IMR-90 (cell line): ENCODE data around the gene TIAM1. TPM values are rescaled to one million over a fixed set of nuclear protein-coding genes. Genes with fewer than 3 reads are reported as not detected.

Source experiments
- ATAC-seq: fragments of 200-7000 bp; cut with Tn5 transposase; 2 replicates; pipeline ENCODE4 v1.9.1; 2020; ENCODE audit warnings: low read depth, mild to moderate bottlenecking, moderate library complexity
- BruUV-seq: library from RNA; stranded (reverse); fragments of 400-500 nt; replicated peaks from 2 replicates; lab custom pipeline; 2021; lab: Mats Ljungman, UMichigan
- CTCF ChIA-PET: fragments of 300-600 bp; formaldehyde crosslinking; extraction: SDS; loops from one replicate; lab custom pipeline; 2021; ENCODE audit warnings: antibody characterized with exemption; lab: Yijun Ruan, JAX
- POLR2A ChIA-PET: fragments of 300-600 bp; sonication (Branson Sonifier 250); formaldehyde crosslinking; loops from one replicate; lab custom pipeline; 2022; ENCODE audit warnings: antibody characterized with exemption; ENCODE audit not compliant: unreplicated experiment; lab: Charles Lee
- DNase-seq: peaks from one replicate; pipeline ENCODE4 v3.0.0; 2013
- H2AFZ ChIP-seq: replicated peaks from 2 replicates; pipeline ENCODE3; 2013; ENCODE audit warnings: low read length, mild to moderate bottlenecking; ENCODE audit not compliant: poor library complexity
- H2AK5ac ChIP-seq: 2 replicates; pipeline ENCODE4 v1.6.1; 2013; ENCODE audit warnings: low read depth, low read length, inconsistent platforms
- H2AK9ac ChIP-seq: replicated peaks from 2 replicates; pipeline ENCODE3; 2013; ENCODE audit warnings: mild to moderate bottlenecking, low read depth, low read length, moderate library complexity; ENCODE audit not compliant: poor library complexity
- H2BK120ac ChIP-seq: 2 replicates; pipeline ENCODE4 v1.6.1; 2013; ENCODE audit warnings: low read depth, low read length, inconsistent platforms
- H2BK15ac ChIP-seq: 3 replicates; pipeline ENCODE4 v1.6.1; 2013; ENCODE audit warnings: low read depth, low read length, inconsistent platforms
- H2BK20ac ChIP-seq: 2 replicates; pipeline ENCODE4 v1.6.1; 2013; ENCODE audit warnings: low read depth, mild to moderate bottlenecking, inconsistent platforms, low read length, moderate library complexity
- H2BK5ac ChIP-seq: 2 replicates; pipeline ENCODE4 v1.6.1; 2013; ENCODE audit warnings: mild to moderate bottlenecking, low read depth, low read length, inconsistent platforms; ENCODE audit not compliant: poor library complexity, severe bottlenecking
- H3K14ac ChIP-seq: replicated peaks from 2 replicates; pipeline ENCODE4 v1.6.1; 2013; ENCODE audit warnings: low read depth, low read length, inconsistent platforms
- H3K18ac ChIP-seq: 2 replicates; pipeline ENCODE4 v1.6.1; 2013; ENCODE audit warnings: low read depth, low read length, control low read depth
- H3K23ac ChIP-seq: 2 replicates; pipeline ENCODE4 v1.6.1; 2013; ENCODE audit warnings: low read depth, low read length, inconsistent platforms
- H3K27ac ChIP-seq: 2 replicates; pipeline ENCODE4 v1.5.1; 2013; ENCODE audit warnings: mild to moderate bottlenecking, control low read depth, low read length; ENCODE audit not compliant: insufficient read depth
- H3K27me3 ChIP-seq: 2 replicates; pipeline ENCODE4 v1.6.1; 2013; ENCODE audit warnings: low read length; ENCODE audit not compliant: control insufficient read depth, insufficient read depth
- H3K36me3 ChIP-seq: 2 replicates; pipeline ENCODE4 v1.6.1; 2013; ENCODE audit warnings: low read length, mixed read lengths; ENCODE audit not compliant: control insufficient read depth, insufficient read depth
- H3K4ac ChIP-seq: 2 replicates; pipeline ENCODE4 v1.6.1; 2013; ENCODE audit warnings: low read depth, low read length, inconsistent platforms
- H3K4me1 ChIP-seq: 2 replicates; pipeline ENCODE4 v1.6.1; 2013; ENCODE audit warnings: low read length, mixed read lengths; ENCODE audit not compliant: control insufficient read depth, insufficient read depth
- H3K4me2 ChIP-seq: 2 replicates; pipeline ENCODE4 v1.6.1; 2013; ENCODE audit warnings: low read depth, mild to moderate bottlenecking, control low read depth, low read length, moderate library complexity
- H3K4me3 ChIP-seq: 2 replicates; pipeline ENCODE4 v1.5.1; 2013; ENCODE audit warnings: low read depth, mild to moderate bottlenecking, control low read depth, low read length, moderate library complexity; ENCODE audit not compliant: insufficient read depth
- H3K56ac ChIP-seq: 2 replicates; pipeline ENCODE4 v1.6.1; 2013; ENCODE audit warnings: low read length, inconsistent platforms; ENCODE audit not compliant: insufficient read depth; ENCODE audit errors: extremely low read depth
- H3K79me1 ChIP-seq, 2 experiments: 2 replicates each; pipeline ENCODE4 v1.6.1; 2013; ENCODE audit warnings: low read length in 2 of 2, inconsistent platforms in 1 of 2, low read depth in 1 of 2
- H3K9ac ChIP-seq: 2 replicates; pipeline ENCODE4 v1.6.1; 2013; ENCODE audit warnings: low read depth, low read length, control low read depth
- H3K9me1 ChIP-seq: 2 replicates; pipeline ENCODE4 v1.6.1; 2013; ENCODE audit warnings: low read length, inconsistent platforms; ENCODE audit not compliant: insufficient read depth
- H3K9me3 ChIP-seq: 2 replicates; pipeline ENCODE4 v1.6.1; 2013; ENCODE audit warnings: low read length; ENCODE audit not compliant: control insufficient read depth, insufficient read depth
- H4K20me1 ChIP-seq: 2 replicates; pipeline ENCODE4 v1.6.1; 2013; ENCODE audit warnings: low read length, inconsistent platforms; ENCODE audit not compliant: insufficient read depth
- H4K5ac ChIP-seq: 2 replicates; pipeline ENCODE4 v1.6.1; 2013; ENCODE audit warnings: mild to moderate bottlenecking, low read depth, low read length, control low read depth
- H4K8ac ChIP-seq, 2 experiments: 2 replicates each; pipeline ENCODE4 v1.6.1; 2013; ENCODE audit warnings: low read depth in 2 of 2, low read length in 2 of 2, control low read depth in 1 of 2, inconsistent platforms in 1 of 2
- H4K91ac ChIP-seq: 2 replicates; pipeline ENCODE4 v1.6.1; 2013; ENCODE audit warnings: low read depth, low read length, inconsistent platforms; ENCODE audit not compliant: insufficient read depth
- CEBPB ChIP-seq: IDR thresholded peaks from 2 replicates; pipeline ENCODE4 v1.6.1; 2012; ENCODE audit warnings: low read depth, low read length, improper control_type of control experiment
- CHD1 ChIP-seq: IDR thresholded peaks from 2 replicates; pipeline ENCODE4 v1.6.1; 2012; ENCODE audit warnings: low read depth, low read length, improper control_type of control experiment
- ELK1 ChIP-seq: fragments of 150-350 bp; IDR thresholded peaks from 2 replicates; pipeline ENCODE4 v1.6.1; 2016; ENCODE audit warnings: low read depth, mild to moderate bottlenecking, low read length, moderate library complexity, borderline replicate concordance
- FOS ChIP-seq: fragments of 150-350 bp; IDR thresholded peaks from 2 replicates; pipeline ENCODE4 v1.6.1; 2016; ENCODE audit warnings: low read depth, low read length
- MAFK ChIP-seq: IDR thresholded peaks from 2 replicates; pipeline ENCODE4 v1.6.1; 2012; ENCODE audit warnings: low read depth, low read length, improper control_type of control experiment
- MAZ ChIP-seq: IDR thresholded peaks from 2 replicates; pipeline ENCODE4 v1.6.1; 2012; ENCODE audit warnings: low read depth, mild to moderate bottlenecking, low read length, improper control_type of control experiment, moderate library complexity, borderline replicate concordance
- NFE2L2 ChIP-seq: fragments of 150-350 bp; IDR thresholded peaks from 2 replicates; pipeline ENCODE4 v1.6.1; 2016; ENCODE audit warnings: low read depth, mild to moderate bottlenecking, low read length
- POLR2A ChIP-seq: IDR thresholded peaks from 2 replicates; pipeline ENCODE4 v1.6.1; 2012; ENCODE audit warnings: mild to moderate bottlenecking, low read depth, low read length
- RAD21 ChIP-seq: IDR thresholded peaks from 2 replicates; pipeline ENCODE4 v1.6.1; 2012; ENCODE audit warnings: low read length, improper control_type of control experiment
- RCOR1 ChIP-seq: IDR thresholded peaks from 2 replicates; pipeline ENCODE4 v1.6.1; 2012; ENCODE audit warnings: mild to moderate bottlenecking, low read length, improper control_type of control experiment; ENCODE audit not compliant: insufficient replicate concordance
- SMC3 ChIP-seq: fragments of 150-350 bp; IDR thresholded peaks from 2 replicates; pipeline ENCODE4 v1.6.1; 2016; ENCODE audit warnings: low read depth, mild to moderate bottlenecking, antibody characterized with exemption, low read length, moderate library complexity
- WGBS, 2 experiments: methylation state at CpG; one replicate each; pipeline versions ENCODE4 v1.1.5 to v1.1.7; 2013; ENCODE audit warnings: missing lambda C conversion rate in 2 of 2; ENCODE audit not compliant: insufficient read length in 1 of 2; ENCODE audit errors: extremely low coverage in 2 of 2; 5-methylcytosine and 5-hydroxymethylcytosine counted together
- dilution Hi-C: fragments of 300-500 bp; cut with HindIII; formaldehyde crosslinking; loops from one replicate; pipeline ENCODE4 v1.14.3; 2018; ENCODE audit warnings: low sequenced_read_pairs; ENCODE audit not compliant: unreplicated experiment
- in situ Hi-C: fragments of 300-500 bp; cut with MboI; formaldehyde crosslinking; loops from 3 replicates; pipeline ENCODE4 v1.14.3; 2019; ENCODE audit warnings: low sequenced_read_pairs, inconsistent platforms, mixed read lengths
- intact Hi-C: fragments of 100-400 bp; cut with micrococcal nuclease; formaldehyde crosslinking; loops from 2 replicates; pipeline ENCODE4 v1.10.0; 2022
- polyA plus RNA-seq, 3 experiments: library from polyadenylated mRNA; depleted of rRNA; stranded (reverse); fragments of >200 nt; gene quantifications; 2 replicates each; pipeline ENCODE4 v1.2.3, GENCODE V29; 2012; ENCODE audit warnings: low replicate concordance in 1 of 3
- total RNA-seq: library from RNA; depleted of rRNA; stranded (reverse); fragments of >200 nt; gene quantifications from 2 replicates; pipeline ENCODE4 v1.2.3, GENCODE V29; 2012
- TF ChIP-seq, protein P1 (sequence below): fragments of 150-350 bp; IDR thresholded peaks from 2 replicates; pipeline ENCODE4 v1.6.1; 2017; ENCODE audit warnings: mild to moderate bottlenecking, antibody characterized with exemption, low read length, low read depth
- TF ChIP-seq, protein P2 (sequence below): conservative IDR thresholded peaks from 2 replicates; pipeline ENCODE4 v1.5.1; 2012; ENCODE audit warnings: mild to moderate bottlenecking, low read depth, low read length, improper control_type of control experiment

Gene TIAM1
- total and polyA plus RNA-seq, 2 of the 4 experiments (the other 2 are of a cell fraction): 2.9 to 9.3 TPM

DNA sequence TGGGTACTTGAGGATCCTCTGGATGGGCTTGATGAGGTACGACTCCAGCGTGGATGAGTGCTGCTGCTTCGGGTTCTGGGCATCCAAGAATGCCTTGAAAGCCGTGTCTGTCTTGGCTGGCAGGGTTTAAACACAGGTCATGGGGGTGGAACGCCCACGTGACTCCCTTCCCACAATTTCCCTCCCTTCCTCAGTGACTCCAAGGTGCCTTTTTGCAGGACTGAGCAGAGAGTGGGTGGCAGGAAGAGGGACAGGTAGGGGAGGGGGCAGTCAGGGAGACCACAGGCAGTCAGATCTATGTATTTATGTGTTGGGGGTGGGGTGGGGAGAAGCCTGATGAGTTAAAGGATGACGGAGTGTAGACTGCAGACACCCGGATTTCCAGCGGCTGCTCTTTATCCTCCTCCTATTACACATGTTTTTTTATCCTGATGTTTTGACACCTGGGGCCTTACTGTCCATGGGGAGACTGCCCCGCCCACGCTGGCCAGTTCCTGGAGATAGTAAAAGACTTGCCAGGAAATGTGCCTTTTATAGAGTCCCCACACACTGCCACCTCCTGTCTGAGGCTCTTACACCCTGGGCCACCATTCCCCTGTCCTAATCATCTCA lies 202.6 kb downstream of the TIAM1 start:
- Histone ChIP-seq H4K91ac (no peak overlapping the region), H3K18ac (no peak overlapping the region), H3K9me1 (0 out of 2 replicates have a peak, but pooled peaks cover 2% of the 10 kb centered on the region), H3K4me2 (no peak overlapping the region), H3K14ac (no peak overlapping the region), H2BK15ac (no peak overlapping the region), H3K4ac (no peak overlapping the region), H2BK120ac (no peak overlapping the region), H2AK5ac (no peak overlapping the region), H4K5ac (no peak overlapping the region), H3K4me1 (no peaks in the 10 kb centered on the region; the same call in 1 of the 2 replicates), H2BK5ac (no peak overlapping the region), H2BK20ac (no peak overlapping the region), H3K9me3 (no peaks in the 10 kb centered on the region), H3K27ac (no peak overlapping the region), H3K56ac (no peak overlapping the region), H3K27me3 (no peaks in the 10 kb centered on the region), H4K20me1 (no peaks in the 10 kb centered on the region), H3K4me3 (no peak overlapping the region), H3K36me3 (no peaks in the 10 kb centered on the region), H2AK9ac (no peak overlapping the region), H4K8ac (no peak overlapping the region), H3K23ac (no peak overlapping the region), H2AFZ (no peak overlapping the region), H3K79me1 (no peaks in the 10 kb centered on the region), H3K9ac (no peak overlapping the region)
- ChIA-PET POLR2A (interaction anchor here (0.8 kb wide), 1 partner anchor 614 kb away, joined by 45 read pairs; no protein-coding TSS in a partner anchor), CTCF (no interaction called here)
- dilution Hi-C loops (no loop called here), in situ Hi-C loops (no loop called here), intact Hi-C loops (no loop called here)
- DNase-seq: no peak
- no peak for ATAC-seq
- BruUV-seq: no TSS peak
- TF ChIP-seq SMC3 (no peak), CHD1 (no peak), RCOR1 (no peak), NFE2L2 (no peak), MAZ (no peak), MAFK (no peak), CEBPB (no peak), POLR2A (no peak), ELK1 (no peak), FOS (no peak), RAD21 (no peak)
- TF ChIP-seq, protein P1, sequence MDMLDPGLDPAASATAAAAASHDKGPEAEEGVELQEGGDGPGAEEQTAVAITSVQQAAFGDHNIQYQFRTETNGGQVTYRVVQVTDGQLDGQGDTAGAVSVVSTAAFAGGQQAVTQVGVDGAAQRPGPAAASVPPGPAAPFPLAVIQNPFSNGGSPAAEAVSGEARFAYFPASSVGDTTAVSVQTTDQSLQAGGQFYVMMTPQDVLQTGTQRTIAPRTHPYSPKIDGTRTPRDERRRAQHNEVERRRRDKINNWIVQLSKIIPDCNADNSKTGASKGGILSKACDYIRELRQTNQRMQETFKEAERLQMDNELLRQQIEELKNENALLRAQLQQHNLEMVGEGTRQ: no peak
- TF ChIP-seq, protein P2, sequence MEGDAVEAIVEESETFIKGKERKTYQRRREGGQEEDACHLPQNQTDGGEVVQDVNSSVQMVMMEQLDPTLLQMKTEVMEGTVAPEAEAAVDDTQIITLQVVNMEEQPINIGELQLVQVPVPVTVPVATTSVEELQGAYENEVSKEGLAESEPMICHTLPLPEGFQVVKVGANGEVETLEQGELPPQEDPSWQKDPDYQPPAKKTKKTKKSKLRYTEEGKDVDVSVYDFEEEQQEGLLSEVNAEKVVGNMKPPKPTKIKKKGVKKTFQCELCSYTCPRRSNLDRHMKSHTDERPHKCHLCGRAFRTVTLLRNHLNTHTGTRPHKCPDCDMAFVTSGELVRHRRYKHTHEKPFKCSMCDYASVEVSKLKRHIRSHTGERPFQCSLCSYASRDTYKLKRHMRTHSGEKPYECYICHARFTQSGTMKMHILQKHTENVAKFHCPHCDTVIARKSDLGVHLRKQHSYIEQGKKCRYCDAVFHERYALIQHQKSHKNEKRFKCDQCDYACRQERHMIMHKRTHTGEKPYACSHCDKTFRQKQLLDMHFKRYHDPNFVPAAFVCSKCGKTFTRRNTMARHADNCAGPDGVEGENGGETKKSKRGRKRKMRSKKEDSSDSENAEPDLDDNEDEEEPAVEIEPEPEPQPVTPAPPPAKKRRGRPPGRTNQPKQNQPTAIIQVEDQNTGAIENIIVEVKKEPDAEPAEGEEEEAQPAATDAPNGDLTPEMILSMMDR: no peak
- WGBS, 2 experiments: no CpG with 5 or more reads among the region's 11 CpGs
